HepG2 (cell line): ENCODE results near the gene BMAL1. TPM values are rescaled to one million over a fixed set of nuclear protein-coding genes. Genes with fewer than 3 reads are reported as not detected.

Experiments
- ATAC-seq: fragments of 200-7000 bp; cut with Tn5 transposase; 3 replicates; pipeline ENCODE4 v1.9.1; 2020; ENCODE audit warnings: mild to moderate bottlenecking, moderate library complexity
- BruUV-seq: library from RNA; stranded (reverse); fragments of 400-500 nt; replicated peaks from 2 replicates; lab custom pipeline; 2021; lab: Mats Ljungman, UMichigan
- CTCF ChIA-PET: fragments of 300-600 bp; formaldehyde crosslinking; extraction: SDS; loops from one replicate; lab custom pipeline; 2021; ENCODE audit warnings: low total read pairs, inconsistent platforms, low intra/inter-chr PET ratio; lab: Yijun Ruan, JAX
- POLR2A ChIA-PET: fragments of 350-600 bp; sonication (Branson Sonifier 250); formaldehyde crosslinking; loops from one replicate; lab custom pipeline; 2020; ENCODE audit warnings: antibody characterized with exemption, inconsistent platforms; lab: Yijun Ruan, JAX
- DNase-seq: peaks from one replicate; pipeline ENCODE4 v3.0.0-alpha.2; 2015; ENCODE audit warnings: low spot score
- FAIRE-seq: peaks from 3 replicates; lab custom pipeline; 2011; peaks lifted over from hg19 to GRCh38; lab: Jason Lieb, UNC
- H2AFZ ChIP-seq: one replicate; pipeline ENCODE4 v1.6.1; 2011; ENCODE audit warnings: low read length, inconsistent platforms
- H3K27ac ChIP-seq: fragments of 300-600 bp; 3 replicates; pipeline ENCODE4 v1.8.0; 2011; ENCODE audit warnings: mixed run types, mild to moderate bottlenecking, mixed read lengths, low read length, inconsistent platforms; ENCODE audit not compliant: insufficient read depth; ENCODE audit errors: extremely low read length
- H3K27me3 ChIP-seq, 2 experiments: fragments of 200-600 bp in 1 of 2; 2 replicates in 1 of 2; 3 replicates in 1 of 2; pipeline versions ENCODE4 v1.6.0 to v1.8.0; 2011; ENCODE audit warnings: low read length in 2 of 2, mild to moderate bottlenecking in 2 of 2, moderate library complexity in 2 of 2, inconsistent platforms in 1 of 2; ENCODE audit not compliant: insufficient read depth in 2 of 2, control insufficient read depth in 1 of 2
- H3K36me3 ChIP-seq, 2 experiments: fragments of 200-600 bp in 1 of 2; replicated peaks in 1 of 2; 2 replicates in 1 of 2; 3 replicates in 1 of 2; pipeline versions ENCODE4 v1.5.1 to v1.8.0; 2011; ENCODE audit warnings: low read length in 2 of 2, inconsistent platforms in 1 of 2; ENCODE audit not compliant: insufficient read depth in 2 of 2, control insufficient read depth in 1 of 2
- H3K4me1 ChIP-seq: 2 replicates; pipeline ENCODE4 v1.5.1; 2012; ENCODE audit warnings: low read length, inconsistent platforms; ENCODE audit not compliant: insufficient read depth
- H3K4me2 ChIP-seq: 2 replicates; pipeline ENCODE4 v1.6.0; 2011; ENCODE audit warnings: low read depth, low read length, inconsistent platforms
- H3K4me3 ChIP-seq, 3 experiments: fragments of 200-600 bp in 1 of 3; sonication (generic), shearing (Covaris generic) in 1 of 3; replicated peaks in 1 of 3; 2 replicates each; pipeline ENCODE4 v1.5.1; 2011 to 2016; ENCODE audit warnings: low read length in 3 of 3, inconsistent platforms in 2 of 3, low read depth in 2 of 3, mild to moderate bottlenecking in 2 of 3, control low read depth in 1 of 3, mixed read lengths in 1 of 3; ENCODE audit not compliant: insufficient read depth in 1 of 3
- H3K79me2 ChIP-seq: one replicate; pipeline ENCODE4 v1.6.1; 2011; ENCODE audit warnings: low read length, inconsistent platforms; ENCODE audit not compliant: insufficient read depth
- H3K9ac ChIP-seq: 2 replicates; pipeline ENCODE4 v1.6.0; 2011; ENCODE audit warnings: mild to moderate bottlenecking, low read depth, low read length, inconsistent platforms; ENCODE audit not compliant: insufficient read depth
- H3K9me3 ChIP-seq: 2 replicates; pipeline ENCODE4 v1.5.1; 2012; ENCODE audit warnings: mild to moderate bottlenecking, low read length
- H4K20me1 ChIP-seq: 2 replicates; pipeline ENCODE4 v1.6.0; 2011; ENCODE audit warnings: inconsistent platforms, mild to moderate bottlenecking, low read length, moderate library complexity; ENCODE audit not compliant: insufficient read depth
- BRCA1 ChIP-seq: sonication (generic); formaldehyde crosslinking; IDR thresholded peaks from 2 replicates; pipeline ENCODE4 v1.4.0; 2020; ENCODE audit warnings: missing genetic modification reagents
- CCAR2 ChIP-seq: fragments of 200-400 bp; formaldehyde crosslinking; optimal IDR thresholded peaks from 2 replicates; pipeline ENCODE3; 2018; ENCODE audit warnings: low read depth, mild to moderate bottlenecking, low read length, moderate library complexity
- CENPX ChIP-seq: sonication (generic); formaldehyde crosslinking; IDR thresholded peaks from 2 replicates; pipeline ENCODE4 v1.9.0; 2021; ENCODE audit warnings: mild to moderate bottlenecking, missing genetic modification reagents, moderate library complexity
- EP300 ChIP-seq, 3 experiments: sonication (generic) in 1 of 3; formaldehyde crosslinking in 1 of 3; IDR thresholded peaks; 2 replicates each; pipeline versions ENCODE4 v1.5.1 to v1.6.1; 2011 to 2020; ENCODE audit warnings: low read depth in 2 of 3, low read length in 2 of 3, borderline replicate concordance in 1 of 3, improper control_type of control experiment in 1 of 3, mild to moderate bottlenecking in 1 of 3, missing genetic modification reagents in 1 of 3, moderate library complexity in 1 of 3
- HOXA7 ChIP-seq: sonication (generic); formaldehyde crosslinking; IDR thresholded peaks from 2 replicates; pipeline ENCODE4 v1.8.1; 2022; ENCODE audit warnings: mild to moderate bottlenecking, missing genetic modification reagents, moderate library complexity
- MED13 ChIP-seq: sonication (generic); formaldehyde crosslinking; IDR thresholded peaks from 2 replicates; pipeline ENCODE4 v1.5.0; 2020; ENCODE audit warnings: missing genetic modification reagents
- NFKB2 ChIP-seq: sonication (generic); formaldehyde crosslinking; IDR thresholded peaks from 2 replicates; pipeline ENCODE4 v1.4.0; 2020; ENCODE audit warnings: missing genetic modification reagents, borderline replicate concordance
- NFRKB ChIP-seq: fragments of 450-650 bp; IDR thresholded peaks from 2 replicates; pipeline ENCODE4 v1.6.1; 2017
- NFYC ChIP-seq: IDR thresholded peaks from 2 replicates; pipeline ENCODE4 v1.6.1; 2016; ENCODE audit warnings: missing genetic modification reagents, missing compliant biosample characterization
- NKX3-1 ChIP-seq: sonication (generic); formaldehyde crosslinking; IDR thresholded peaks from 2 replicates; pipeline ENCODE4 v1.5.0; 2020; ENCODE audit warnings: missing genetic modification reagents
- RXRA ChIP-seq: sonication (generic); formaldehyde crosslinking; IDR thresholded peaks from 2 replicates; pipeline ENCODE4 v1.5.1; 2020; ENCODE audit warnings: missing genetic modification reagents
- SMARCC2 ChIP-seq: fragments of 450-650 bp; IDR thresholded peaks from 2 replicates; pipeline ENCODE4 v1.6.1; 2017; ENCODE audit warnings: antibody characterized with exemption, mild to moderate bottlenecking
- SRY ChIP-seq: sonication (generic); formaldehyde crosslinking; IDR thresholded peaks from 2 replicates; pipeline ENCODE4 v1.8.0; 2022; ENCODE audit warnings: mild to moderate bottlenecking, missing genetic modification reagents
- TRIM24 ChIP-seq: sonication (generic); formaldehyde crosslinking; IDR thresholded peaks from 2 replicates; pipeline ENCODE4 v1.8.0; 2022; ENCODE audit warnings: mild to moderate bottlenecking, missing genetic modification reagents
- ZNF253 ChIP-seq: sonication (generic); formaldehyde crosslinking; IDR thresholded peaks from 2 replicates; pipeline ENCODE4 v1.8.0; 2022; ENCODE audit warnings: mild to moderate bottlenecking, missing genetic modification reagents, borderline replicate concordance
- ZNF724P ChIP-seq: sonication (generic); formaldehyde crosslinking; IDR thresholded peaks from 2 replicates; pipeline ENCODE4 v1.8.0; 2022; ENCODE audit warnings: missing genetic modification reagents, borderline replicate concordance
- WGBS: methylation state at CpG from one replicate; pipeline ENCODE4 v1.1.6; 2017; ENCODE audit warnings: low lambda C conversion rate; 5-methylcytosine and 5-hydroxymethylcytosine counted together
- in situ Hi-C: cut with HindIII; loops from 2 replicates; pipeline ENCODE4 v1.10.0; 2017; ENCODE audit warnings: low pct_unique_long_range_greater_than_20kb; ENCODE audit not compliant: extremely low pct_ligation_motif_present
- intact Hi-C: fragments of 100-400 bp; cut with micrococcal nuclease; formaldehyde crosslinking; loops from one replicate; pipeline ENCODE4 v1.10.0; 2022; ENCODE audit not compliant: unreplicated experiment
- polyA plus RNA-seq, 8 experiments: library from polyadenylated mRNA; depleted of rRNA in 3 of 8; stranded (reverse) in 7 of 8; unstranded in 1 of 8; fragments of >200 nt; fragmentation: Illumina TruSeq in 4 of 8; extraction: Trizol in 4 of 8; gene quantifications; 2 replicates each; pipeline versions ENCODE4 v1.2.1 to v1.2.3, GENCODE V29; 2011 to 2016; ENCODE audit warnings: low read depth in 4 of 8, missing spikeins in 1 of 8, mixed read lengths in 1 of 8; ENCODE audit not compliant: insufficient read depth in 1 of 8
- total RNA-seq, 5 experiments: library from RNA; depleted of rRNA; stranded (reverse); fragments of >200 nt; fragmentation: Illumina TruSeq; extraction: Trizol; gene quantifications; 2 replicates each; pipeline ENCODE4 v1.2.3, GENCODE V29; 2016; ENCODE audit warnings: low read depth in 1 of 5
- TF ChIP-seq, protein P1 (sequence below): sonication (generic); formaldehyde crosslinking; IDR thresholded peaks from 2 replicates; pipeline ENCODE4 v1.9.0; 2022; ENCODE audit warnings: low read depth, missing genetic modification reagents
- TF ChIP-seq, protein P2 (sequence below): sonication (generic); formaldehyde crosslinking; IDR thresholded peaks from 2 replicates; pipeline ENCODE4 v1.8.1; 2022; ENCODE audit warnings: low read depth, mild to moderate bottlenecking, missing genetic modification reagents
- TF ChIP-seq, protein P3 (sequence below): sonication (generic); formaldehyde crosslinking; conservative IDR thresholded peaks from 2 replicates; pipeline ENCODE4 v1.5.0; 2020; ENCODE audit warnings: missing genetic modification reagents

Gene BMAL1
- total and polyA plus RNA-seq, 2 of the 13 experiments (the other 11 are each of a cell fraction or from before 2014, with no cell fraction given), result 4.5 to 4.8 TPM

DNA sequence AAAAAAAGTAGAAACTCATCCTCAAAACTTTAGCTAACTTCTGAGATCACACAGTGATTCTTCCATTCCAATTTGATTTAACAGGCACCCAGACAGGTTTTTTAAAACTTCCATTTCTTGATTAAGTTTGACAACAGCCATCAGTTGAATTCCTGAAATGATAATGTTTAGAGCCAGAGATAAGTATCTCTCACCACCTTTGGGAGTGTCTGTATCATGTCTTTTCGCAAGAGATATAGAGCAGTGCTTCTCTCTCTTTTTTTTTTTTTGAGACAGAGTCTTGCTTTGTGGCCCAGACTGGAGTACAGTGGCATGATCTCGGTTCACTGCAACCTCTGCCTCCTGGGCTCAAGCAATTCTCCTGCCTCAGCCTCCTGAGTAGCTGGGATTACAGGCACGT, 41.7 kb upstream of the BMAL1 start (continued):
- TF ChIP-seq HOXA7 (CRISPR knock-in tag), result no peak

DNA sequence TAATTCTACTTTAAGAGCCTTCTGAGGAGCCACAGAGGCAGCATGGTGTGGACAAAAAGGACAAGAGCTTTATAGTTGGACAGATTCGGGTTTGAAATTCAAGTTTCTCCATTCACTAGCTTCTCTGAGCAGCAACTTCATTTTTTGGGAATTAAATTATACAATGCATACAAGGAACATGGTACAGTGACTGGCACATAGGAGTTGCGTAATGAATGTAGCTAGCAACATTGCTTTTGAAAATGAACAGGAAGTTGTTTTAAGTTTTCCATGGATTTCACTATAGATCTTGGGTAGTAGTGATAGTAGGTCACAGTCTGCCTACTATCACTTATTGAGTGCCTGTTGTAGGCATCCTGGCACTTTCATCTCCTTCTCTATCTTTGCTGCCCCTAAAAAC, 41.0 kb upstream of the BMAL1 start:
- no peak overlapping the region for H3K27ac ChIP-seq
- H3K36me3 ChIP-seq, result no peaks in the 10 kb centered on the region
- 2% methylated on average over 2 of the region's 2 CpGs for WGBS
- TF ChIP-seq CENPX (CRISPR knock-in tag) (no peak), ZNF253 (CRISPR knock-in tag) (no peak), NKX3-1 (no peak), TRIM24 (CRISPR knock-in tag) (no peak), NFKB2 (CRISPR knock-in tag) (no peak), SRY (CRISPR knock-in tag) (no peak), BRCA1 (CRISPR knock-in tag) (no peak), SMARCC2 (no peak), RXRA (CRISPR knock-in tag) (no peak), NFYC (no peak), ZNF724P (CRISPR knock-in tag) (no peak), EP300 (IDR thresholded peaks at IDR 0.05; ENCODE audit: low read depth in 2 of 2, low read length in 2 of 2) (no peak), EP300 (CRISPR knock-in tag; IDR thresholded peaks at IDR 0.05; ENCODE audit: borderline replicate concordance) (no peak), CCAR2 (no peak), MED13 (CRISPR knock-in tag) (no peak), NFRKB (no peak)
- TF ChIP-seq, protein P1, sequence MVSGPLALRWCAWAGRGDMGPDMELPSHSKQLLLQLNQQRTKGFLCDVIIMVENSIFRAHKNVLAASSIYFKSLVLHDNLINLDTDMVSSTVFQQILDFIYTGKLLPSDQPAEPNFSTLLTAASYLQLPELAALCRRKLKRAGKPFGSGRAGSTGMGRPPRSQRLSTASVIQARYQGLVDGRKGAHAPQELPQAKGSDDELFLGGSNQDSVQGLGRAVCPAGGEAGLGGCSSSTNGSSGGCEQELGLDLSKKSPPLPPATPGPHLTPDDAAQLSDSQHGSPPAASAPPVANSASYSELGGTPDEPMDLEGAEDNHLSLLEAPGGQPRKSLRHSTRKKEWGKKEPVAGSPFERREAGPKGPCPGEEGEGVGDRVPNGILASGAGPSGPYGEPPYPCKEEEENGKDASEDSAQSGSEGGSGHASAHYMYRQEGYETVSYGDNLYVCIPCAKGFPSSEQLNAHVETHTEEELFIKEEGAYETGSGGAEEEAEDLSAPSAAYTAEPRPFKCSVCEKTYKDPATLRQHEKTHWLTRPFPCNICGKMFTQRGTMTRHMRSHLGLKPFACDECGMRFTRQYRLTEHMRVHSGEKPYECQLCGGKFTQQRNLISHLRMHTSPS (CRISPR knock-in tag), result no peak
- TF ChIP-seq, protein P2, sequence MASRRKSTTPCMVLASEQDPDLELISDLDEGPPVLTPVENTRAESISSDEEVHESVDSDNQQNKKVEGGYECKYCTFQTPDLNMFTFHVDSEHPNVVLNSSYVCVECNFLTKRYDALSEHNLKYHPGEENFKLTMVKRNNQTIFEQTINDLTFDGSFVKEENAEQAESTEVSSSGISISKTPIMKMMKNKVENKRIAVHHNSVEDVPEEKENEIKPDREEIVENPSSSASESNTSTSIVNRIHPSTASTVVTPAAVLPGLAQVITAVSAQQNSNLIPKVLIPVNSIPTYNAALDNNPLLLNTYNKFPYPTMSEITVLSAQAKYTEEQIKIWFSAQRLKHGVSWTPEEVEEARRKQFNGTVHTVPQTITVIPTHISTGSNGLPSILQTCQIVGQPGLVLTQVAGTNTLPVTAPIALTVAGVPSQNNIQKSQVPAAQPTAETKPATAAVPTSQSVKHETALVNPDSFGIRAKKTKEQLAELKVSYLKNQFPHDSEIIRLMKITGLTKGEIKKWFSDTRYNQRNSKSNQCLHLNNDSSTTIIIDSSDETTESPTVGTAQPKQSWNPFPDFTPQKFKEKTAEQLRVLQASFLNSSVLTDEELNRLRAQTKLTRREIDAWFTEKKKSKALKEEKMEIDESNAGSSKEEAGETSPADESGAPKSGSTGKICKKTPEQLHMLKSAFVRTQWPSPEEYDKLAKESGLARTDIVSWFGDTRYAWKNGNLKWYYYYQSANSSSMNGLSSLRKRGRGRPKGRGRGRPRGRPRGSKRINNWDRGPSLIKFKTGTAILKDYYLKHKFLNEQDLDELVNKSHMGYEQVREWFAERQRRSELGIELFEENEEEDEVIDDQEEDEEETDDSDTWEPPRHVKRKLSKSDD (CRISPR knock-in tag), result no peak
- TF ChIP-seq, protein P3, sequence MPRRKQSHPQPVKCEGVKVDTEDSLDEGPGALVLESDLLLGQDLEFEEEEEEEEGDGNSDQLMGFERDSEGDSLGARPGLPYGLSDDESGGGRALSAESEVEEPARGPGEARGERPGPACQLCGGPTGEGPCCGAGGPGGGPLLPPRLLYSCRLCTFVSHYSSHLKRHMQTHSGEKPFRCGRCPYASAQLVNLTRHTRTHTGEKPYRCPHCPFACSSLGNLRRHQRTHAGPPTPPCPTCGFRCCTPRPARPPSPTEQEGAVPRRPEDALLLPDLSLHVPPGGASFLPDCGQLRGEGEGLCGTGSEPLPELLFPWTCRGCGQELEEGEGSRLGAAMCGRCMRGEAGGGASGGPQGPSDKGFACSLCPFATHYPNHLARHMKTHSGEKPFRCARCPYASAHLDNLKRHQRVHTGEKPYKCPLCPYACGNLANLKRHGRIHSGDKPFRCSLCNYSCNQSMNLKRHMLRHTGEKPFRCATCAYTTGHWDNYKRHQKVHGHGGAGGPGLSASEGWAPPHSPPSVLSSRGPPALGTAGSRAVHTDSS (CRISPR knock-in tag), result no peak
- intact Hi-C loops, result no loop called here
- no peaks in the 10 kb centered on the region for H3K4me1 ChIP-seq
- H3K4me3 ChIP-seq, result no peak overlapping the region
- no peak overlapping the region for H3K4me2 ChIP-seq
- POLR2A ChIA-PET, result no interaction called here
- H3K79me2 ChIP-seq, result no peaks in the 10 kb centered on the region
- ATAC-seq (no peak), FAIRE-seq (no peak), DNase-seq (no peak)
- in situ Hi-C loops, result no loop called here
- BruUV-seq, result no TSS peak
- H3K27me3 ChIP-seq, result peaks cover 0 to 2% of the 10 kb centered on the region in 2 experiments; a peak in 2 of 5 replicates
- H3K9ac ChIP-seq, result no peak overlapping the region
- H4K20me1 ChIP-seq, result no peaks in the 10 kb centered on the region
- CTCF ChIA-PET, result no interaction called here
- H3K9me3 ChIP-seq, result no peaks in the 10 kb centered on the region
- H2AFZ ChIP-seq, result no peak overlapping the region
